Nephron (organoid): ENCODE data around the gene TTLL10.

Experiments used
- H3K27ac Mint-ChIP-seq, 3 experiments: 2 replicates each; pipeline ENCODE4 v1.8.0; 2020; ENCODE audit warnings: mixed read lengths in 3 of 3, mild to moderate bottlenecking in 2 of 3, moderate library complexity in 1 of 3
- H3K27me3 Mint-ChIP-seq: 2 replicates; pipeline ENCODE4 v1.8.0; 2021; ENCODE audit warnings: low read depth, mild to moderate bottlenecking, moderate library complexity, mixed read lengths
- H3K36me3 Mint-ChIP-seq: 2 replicates; pipeline ENCODE4 v1.8.0; 2020; ENCODE audit warnings: low read depth, mixed read lengths
- H3K4me1 Mint-ChIP-seq: 2 replicates; pipeline ENCODE4 v1.8.0; 2020; ENCODE audit warnings: mixed read lengths
- H3K4me3 Mint-ChIP-seq, 3 experiments: 2 replicates each; pipeline ENCODE4 v1.8.0; 2020; ENCODE audit warnings: mild to moderate bottlenecking in 3 of 3, mixed read lengths in 3 of 3, moderate library complexity in 2 of 3
- H3K9me3 Mint-ChIP-seq: 2 replicates; pipeline ENCODE4 v1.8.0; 2020; ENCODE audit warnings: mixed read lengths
- CTCF ChIP-seq, 3 experiments: fragments of 200-600 bp; sonication (generic); IDR thresholded peaks; one replicate each; pipeline ENCODE4 v1.5.0; 2021; ENCODE audit warnings: antibody characterized with exemption in 3 of 3; ENCODE audit not compliant: unreplicated experiment in 3 of 3

TTLL10 gene

DNA sequence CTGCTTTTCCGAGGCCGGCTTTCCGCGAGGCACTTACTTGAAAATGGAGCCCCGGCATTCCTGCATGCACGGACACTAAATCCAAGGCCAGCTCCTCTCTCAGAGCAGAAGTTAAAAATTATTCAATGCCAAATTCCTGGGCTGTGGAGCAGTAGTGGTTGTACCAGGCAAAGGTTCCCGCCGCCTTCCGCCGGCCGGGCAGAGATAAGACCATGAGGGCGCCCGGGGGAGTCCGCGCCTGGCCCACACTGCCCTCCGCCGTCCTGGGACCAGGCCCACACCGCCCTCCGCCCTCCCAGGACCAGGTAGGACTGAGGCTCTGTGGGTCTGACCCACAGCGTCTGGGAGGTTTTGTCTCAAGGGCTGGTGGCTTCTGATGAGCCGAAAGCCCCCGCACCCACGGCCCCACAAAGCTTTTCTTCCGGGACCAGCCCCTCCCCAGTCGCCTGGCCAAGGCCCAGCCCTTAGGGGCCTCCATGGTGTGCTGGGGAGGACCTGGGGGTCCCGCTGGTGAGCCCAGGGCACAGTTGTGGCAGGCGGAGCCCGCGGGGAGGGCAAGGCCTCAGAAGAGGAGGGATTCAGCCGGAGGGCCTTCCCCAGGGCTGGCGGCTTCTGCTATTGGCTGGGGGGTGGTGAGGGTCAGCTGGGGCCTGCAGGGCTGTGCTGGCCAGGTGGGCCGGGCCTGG, 45.1 kb upstream of the TTLL10 start:
- Mint-ChIP-seq H3K4me3 (peak overlapping the region; percentile 74 to 82 (median 80)), H3K36me3 (peaks cover 3% of the 10 kb centered on the region), H3K4me1 (peaks cover 47% of the 10 kb centered on the region), H3K9me3 (no peaks in the 10 kb centered on the region), H3K27me3 (peaks cover 15% of the 10 kb centered on the region), H3K27ac (peak overlapping the region; percentile 99 to 100 (median 100))
- TF ChIP-seq CTCF (IDR thresholded peaks at IDR 0.05; ENCODE audit: unreplicated experiment in 3 of 3): no peak

GRCh38 chr1:1129381-1129821, 44.3 kb upstream of the TTLL10 start:
- TF ChIP-seq CTCF (IDR thresholded peaks at IDR 0.05; ENCODE audit: unreplicated experiment in 3 of 3): no peak
- no peaks in the 10 kb centered on the region for H3K36me3 Mint-ChIP-seq
- peaks cover 7% of the 10 kb centered on the region for H3K27me3 Mint-ChIP-seq
- peak overlapping the region; percentile 99 to 100 (median 100) for H3K27ac Mint-ChIP-seq
- H3K4me1 Mint-ChIP-seq: peaks cover 48% of the 10 kb centered on the region
- no peaks in the 10 kb centered on the region for H3K9me3 Mint-ChIP-seq
- H3K4me3 Mint-ChIP-seq: peak overlapping the region; percentile 69 to 82 (median 74)

GRCh38 chr1:1130206-1131120, 43.2 kb upstream of the TTLL10 start:
- peaks cover 8% of the 10 kb centered on the region for H3K27me3 Mint-ChIP-seq

GRCh38 chr1:1132042-1132950, 41.4 kb upstream of the TTLL10 start:
- H3K27ac Mint-ChIP-seq: peak overlapping the region; percentile 95 to 100 (median 99)

More at GRCh38 chr1:1130206-1131120, 43.2 kb upstream of the TTLL10 start:
- Mint-ChIP-seq H3K36me3 (no peaks in the 10 kb centered on the region), H3K4me3 (peak overlapping the region; percentile 71 to 81 (median 79)), H3K4me1 (peaks cover 53% of the 10 kb centered on the region), H3K27ac (peak overlapping the region; percentile 99 to 100 (median 100)), H3K9me3 (no peaks in the 10 kb centered on the region)
- no peak for TF ChIP-seq CTCF (IDR thresholded peaks at IDR 0.05; ENCODE audit: unreplicated experiment in 3 of 3)

More at GRCh38 chr1:1132042-1132950, 41.4 kb upstream of the TTLL10 start:
- H3K4me1 Mint-ChIP-seq: peaks cover 51% of the 10 kb centered on the region
- TF ChIP-seq CTCF (IDR thresholded peaks at IDR 0.05; ENCODE audit: unreplicated experiment in 3 of 3): no peak
- H3K36me3 Mint-ChIP-seq: no peaks in the 10 kb centered on the region
- peak overlapping the region in 2 of 3 experiments; percentile 40 to 44 for H3K4me3 Mint-ChIP-seq
- peaks cover 11% of the 10 kb centered on the region for H3K27me3 Mint-ChIP-seq
- H3K9me3 Mint-ChIP-seq: no peaks in the 10 kb centered on the region
